OCI-LY1 (cell line): ENCODE data around the gene TRPC5OS.

Experiments
- H2AFZ ChIP-seq: fragments of 200-600 bp; sonication (generic), shearing (Covaris generic); 2 replicates; pipeline ENCODE4 v1.6.0; 2014; ENCODE audit warnings: antibody characterized with exemption, mild to moderate bottlenecking, low read length
- H3F3A ChIP-seq: fragments of 200-600 bp; sonication (generic), shearing (Covaris generic); 2 replicates; pipeline ENCODE4 v1.6.0; 2014; ENCODE audit warnings: mild to moderate bottlenecking, antibody characterized with exemption, low read length, moderate library complexity; ENCODE audit not compliant: insufficient read depth
- H3K27ac ChIP-seq: fragments of 200-600 bp; sonication (generic); 2 replicates; pipeline ENCODE4 v1.5.1; 2014; ENCODE audit warnings: low read length, mixed run types, mild to moderate bottlenecking, low read depth; ENCODE audit not compliant: poor library complexity, severe bottlenecking
- H3K27me3 ChIP-seq: fragments of 200-600 bp; sonication (generic); 2 replicates; pipeline ENCODE4 v1.6.0; 2014; ENCODE audit warnings: antibody characterized with exemption, mild to moderate bottlenecking, low read length, moderate library complexity; ENCODE audit not compliant: insufficient read depth
- H3K36me3 ChIP-seq: fragments of 200-600 bp; sonication (generic); 2 replicates; pipeline ENCODE4 v1.6.1; 2014; ENCODE audit warnings: mild to moderate bottlenecking, antibody characterized with exemption, low read length, moderate library complexity, mixed read lengths; ENCODE audit not compliant: insufficient read depth
- H3K4me1 ChIP-seq: fragments of 200-600 bp; sonication (generic); 2 replicates; pipeline ENCODE4 v1.5.1; 2014; ENCODE audit warnings: mild to moderate bottlenecking, low read length, moderate library complexity; ENCODE audit not compliant: insufficient read depth, severe bottlenecking
- H3K4me2 ChIP-seq: fragments of 200-600 bp; sonication (generic), shearing (Covaris generic); 2 replicates; pipeline ENCODE4 v1.6.1; 2014; ENCODE audit warnings: low read length
- H3K4me3 ChIP-seq: fragments of 200-600 bp; sonication (generic); 2 replicates; pipeline ENCODE4 v1.5.1; 2014; ENCODE audit warnings: low read length, low read depth, mild to moderate bottlenecking, mixed read lengths; ENCODE audit not compliant: poor library complexity, severe bottlenecking
- H3K79me2 ChIP-seq: fragments of 200-600 bp; shearing (Covaris generic); 2 replicates; pipeline ENCODE4 v1.6.1; 2016; ENCODE audit warnings: mixed run types, low read length, mixed read lengths; ENCODE audit not compliant: insufficient read depth
- H3K9ac ChIP-seq: fragments of 200-600 bp; sonication (generic), shearing (Covaris generic); 2 replicates; pipeline ENCODE4 v1.6.1; 2014; ENCODE audit warnings: mild to moderate bottlenecking, low read length, mixed read lengths
- H3K9me2 ChIP-seq: fragments of 200-600 bp; sonication (generic), shearing (Covaris generic); 2 replicates; pipeline ENCODE4 v1.6.1; 2014; ENCODE audit warnings: low read depth, mild to moderate bottlenecking, low read length, mixed read lengths
- H3K9me3 ChIP-seq: fragments of 200-600 bp; shearing (Covaris generic); 2 replicates; pipeline ENCODE4 v1.6.1; 2014; ENCODE audit warnings: low read length, mixed read lengths
- H4K20me1 ChIP-seq: fragments of 200-600 bp; sonication (generic), shearing (Covaris generic); 2 replicates; pipeline ENCODE4 v1.6.0; 2016; ENCODE audit warnings: mild to moderate bottlenecking, low read length; ENCODE audit not compliant: insufficient read depth
- EZH2 ChIP-seq: fragments of 200-600 bp; sonication (generic), shearing (Covaris generic); IDR thresholded peaks from 2 replicates; pipeline ENCODE4 v1.8.0; 2017; ENCODE audit warnings: borderline replicate concordance, mixed run types, mild to moderate bottlenecking, antibody characterized with exemption, low read length, moderate library complexity, mixed read lengths
- TF ChIP-seq, protein P1 (sequence below): fragments of 200-600 bp; sonication (generic), shearing (Covaris generic); IDR thresholded peaks from 2 replicates; pipeline ENCODE4 v1.5.1; 2017; ENCODE audit warnings: mild to moderate bottlenecking, antibody characterized with exemption, low read length, moderate library complexity, mixed read lengths

TRPC5OS gene

DNA sequence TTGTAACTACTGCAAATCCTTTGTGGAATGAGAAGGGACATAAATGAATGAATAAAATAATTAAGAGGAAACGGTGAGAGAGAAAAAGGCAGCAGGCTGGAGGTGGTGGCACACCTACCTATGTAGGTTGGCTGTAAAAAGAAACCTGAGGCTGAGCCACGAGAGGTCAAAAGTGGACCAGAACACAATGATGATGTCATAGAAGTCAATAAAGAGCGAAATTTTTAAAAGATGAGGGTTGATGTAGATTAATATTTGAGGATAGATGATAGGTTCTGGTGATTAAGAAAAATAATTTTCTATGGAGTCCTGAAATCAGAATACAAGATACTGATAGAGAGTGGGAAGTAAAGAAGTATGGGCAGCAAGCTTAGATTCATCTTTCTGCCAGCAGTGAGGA lies 1.7 kb downstream of the TRPC5OS start:
- H3K9me2 ChIP-seq: no peaks in the 10 kb centered on the region

DNA sequence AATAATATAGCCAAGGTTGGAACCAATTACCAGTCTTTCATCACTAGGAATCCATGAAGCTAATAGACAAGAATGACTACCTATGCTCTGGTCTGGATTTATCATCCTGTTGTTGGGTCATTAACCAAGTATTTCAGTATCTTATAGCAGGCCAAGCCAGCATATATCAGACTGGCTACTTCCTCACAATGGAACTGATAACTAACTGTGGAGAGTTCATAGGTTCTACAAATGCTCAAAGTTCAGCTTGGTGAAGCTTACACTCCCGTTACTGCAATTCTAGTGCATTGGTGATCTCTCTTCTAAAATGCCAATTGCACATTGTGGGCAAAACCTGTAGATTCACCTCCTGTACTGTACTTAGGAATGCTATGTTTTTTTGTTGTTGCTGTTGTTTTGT lies 4.8 kb downstream of the TRPC5OS start:
- H3K4me2 ChIP-seq: no peak overlapping the region
- no peaks in the 10 kb centered on the region for H4K20me1 ChIP-seq
- no peak for TF ChIP-seq EZH2
- TF ChIP-seq, protein P1, sequence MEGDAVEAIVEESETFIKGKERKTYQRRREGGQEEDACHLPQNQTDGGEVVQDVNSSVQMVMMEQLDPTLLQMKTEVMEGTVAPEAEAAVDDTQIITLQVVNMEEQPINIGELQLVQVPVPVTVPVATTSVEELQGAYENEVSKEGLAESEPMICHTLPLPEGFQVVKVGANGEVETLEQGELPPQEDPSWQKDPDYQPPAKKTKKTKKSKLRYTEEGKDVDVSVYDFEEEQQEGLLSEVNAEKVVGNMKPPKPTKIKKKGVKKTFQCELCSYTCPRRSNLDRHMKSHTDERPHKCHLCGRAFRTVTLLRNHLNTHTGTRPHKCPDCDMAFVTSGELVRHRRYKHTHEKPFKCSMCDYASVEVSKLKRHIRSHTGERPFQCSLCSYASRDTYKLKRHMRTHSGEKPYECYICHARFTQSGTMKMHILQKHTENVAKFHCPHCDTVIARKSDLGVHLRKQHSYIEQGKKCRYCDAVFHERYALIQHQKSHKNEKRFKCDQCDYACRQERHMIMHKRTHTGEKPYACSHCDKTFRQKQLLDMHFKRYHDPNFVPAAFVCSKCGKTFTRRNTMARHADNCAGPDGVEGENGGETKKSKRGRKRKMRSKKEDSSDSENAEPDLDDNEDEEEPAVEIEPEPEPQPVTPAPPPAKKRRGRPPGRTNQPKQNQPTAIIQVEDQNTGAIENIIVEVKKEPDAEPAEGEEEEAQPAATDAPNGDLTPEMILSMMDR: no peak
- H3K4me1 ChIP-seq: no peaks in the 10 kb centered on the region
- H3K4me3 ChIP-seq: no peak overlapping the region
- no peaks in the 10 kb centered on the region for H3F3A ChIP-seq
- H3K27me3 ChIP-seq: no peaks in the 10 kb centered on the region
- no peak overlapping the region for H2AFZ ChIP-seq
- no peaks in the 10 kb centered on the region for H3K9me3 ChIP-seq
- H3K27ac ChIP-seq: no peak overlapping the region
- H3K36me3 ChIP-seq: no peaks in the 10 kb centered on the region
- no peaks in the 10 kb centered on the region for H3K79me2 ChIP-seq
- H3K9me2 ChIP-seq: no peaks in the 10 kb centered on the region
- no peak overlapping the region for H3K9ac ChIP-seq

More for the DNA sequence above, 1.7 kb downstream of the TRPC5OS start:
- Histone ChIP-seq H2AFZ (no peak overlapping the region), H3K27me3 (no peaks in the 10 kb centered on the region), H3K4me2 (no peak overlapping the region), H3K9me3 (no peaks in the 10 kb centered on the region), H3K4me3 (no peak overlapping the region), H3K27ac (no peak overlapping the region), H3K4me1 (no peaks in the 10 kb centered on the region), H3K9ac (no peak overlapping the region), H3F3A (no peaks in the 10 kb centered on the region), H3K36me3 (no peaks in the 10 kb centered on the region), H4K20me1 (no peaks in the 10 kb centered on the region), H3K79me2 (no peaks in the 10 kb centered on the region)
- no peak for TF ChIP-seq EZH2
- TF ChIP-seq, protein P1: no peak

DNA sequence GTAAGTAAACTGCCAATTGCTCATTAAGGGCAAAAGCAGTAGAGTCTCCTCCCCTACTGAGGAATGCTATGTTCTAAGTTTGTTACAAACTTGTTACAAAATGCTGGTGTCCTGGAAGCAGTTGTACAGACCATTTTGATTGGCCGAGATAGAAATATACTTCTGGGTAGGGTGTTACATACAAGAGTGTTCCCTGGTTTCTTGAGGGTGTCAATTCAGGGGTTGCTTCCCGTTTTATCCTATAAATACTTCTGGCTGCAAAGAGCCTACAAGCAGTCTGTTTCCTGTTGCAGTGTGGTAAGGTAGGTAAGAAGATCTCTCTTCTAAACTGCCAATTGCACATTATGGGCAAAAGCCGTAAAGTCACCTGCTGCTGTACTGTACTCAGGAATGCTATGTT lies 5.7 kb downstream of the TRPC5OS start:
- H3K79me2 ChIP-seq: no peaks in the 10 kb centered on the region
- no peak overlapping the region for H2AFZ ChIP-seq
- H3K9me3 ChIP-seq: no peaks in the 10 kb centered on the region
- H3K9me2 ChIP-seq: no peaks in the 10 kb centered on the region
- H3K9ac ChIP-seq: no peak overlapping the region
- H3K4me2 ChIP-seq: no peak overlapping the region
- no peak overlapping the region for H3K27ac ChIP-seq
- H4K20me1 ChIP-seq: no peaks in the 10 kb centered on the region
- TF ChIP-seq, protein P1: no peak
- no peak for TF ChIP-seq EZH2
- no peaks in the 10 kb centered on the region for H3K4me1 ChIP-seq
- H3K36me3 ChIP-seq: no peaks in the 10 kb centered on the region
- H3K27me3 ChIP-seq: no peaks in the 10 kb centered on the region
- no peak overlapping the region for H3K4me3 ChIP-seq
- no peaks in the 10 kb centered on the region for H3F3A ChIP-seq
